Measurements from ENCODE around the gene PTGFRN.
"Not testable (repeated sequence)": the region's sequence is repeated elsewhere in the genome, so short reads cannot be mapped to it uniquely, and the experiment has no call there.

Gene PTGFRN

GRCh38 chr1:116909512-116910378 lies at the start of gene PTGFRN:
TSS of gene PTGFRN (plus strand) at chr1:116909916. CDS start at chr1:116910204, 288 bp downstream.
- TF ChIP-seq CTCF (conservative IDR thresholded peaks at IDR 0.05) (no peak), ZFX (IDR thresholded peaks at IDR 0.05) (peak; percentile 97; the same call in 1 of the 2 replicates)

GRCh38 chr1:116860167-116860566 lies 49.5 kb upstream of the PTGFRN start:
- not testable (repeated sequence) for H3K27ac ChIP-seq

More at GRCh38 chr1:116909512-116910378, at the start of gene PTGFRN:
- H3K27ac ChIP-seq = peak within 1 kb of the TSS; percentile 74

- H3K27ac ChIP-seq = no peak overlapping the region
- no peak for TF ChIP-seq ZFX (IDR thresholded peaks at IDR 0.05)
- no peak for TF ChIP-seq CTCF (conservative IDR thresholded peaks at IDR 0.05)
These were observed 48.6 kb upstream of the PTGFRN start for GRCh38 chr1:116861137-116861536.

- not testable (repeated sequence) for H3K27ac ChIP-seq
These were observed 46.7 kb upstream of the PTGFRN start for GRCh38 chr1:116863031-116863430.

GRCh38 chr1:116866478-116866877 lies 43.2 kb upstream of the PTGFRN start:
- not testable (repeated sequence) for H3K27ac ChIP-seq

- TF ChIP-seq CTCF (conservative IDR thresholded peaks at IDR 0.05) = no peak
- TF ChIP-seq ZFX (IDR thresholded peaks at IDR 0.05) = no peak
- H3K27ac ChIP-seq = no peak overlapping the region
These were observed 41.3 kb upstream of the PTGFRN start for GRCh38 chr1:116868385-116868784.

GRCh38 chr1:116869611-116870010 lies 40.1 kb upstream of the PTGFRN start:
- H3K27ac ChIP-seq = no peak overlapping the region
- no peak for TF ChIP-seq ZFX (IDR thresholded peaks at IDR 0.05)
- no peak for TF ChIP-seq CTCF (conservative IDR thresholded peaks at IDR 0.05)

- no peak for TF ChIP-seq ZFX (IDR thresholded peaks at IDR 0.05)
- no peak for TF ChIP-seq CTCF (conservative IDR thresholded peaks at IDR 0.05)
- H3K27ac ChIP-seq = no peak overlapping the region
These were observed 39.4 kb upstream of the PTGFRN start for GRCh38 chr1:116870300-116870699.

GRCh38 chr1:116871779-116872146 lies 38.0 kb upstream of the PTGFRN start:
- no peak for TF ChIP-seq CTCF (conservative IDR thresholded peaks at IDR 0.05)
- TF ChIP-seq ZFX (IDR thresholded peaks at IDR 0.05) = no peak

More at GRCh38 chr1:116871779-116872146, 38.0 kb upstream of the PTGFRN start:
- H3K27ac ChIP-seq = no peak overlapping the region

Data from C4-2B (cell line).